ENCODE data around the gene EPO.

EPO gene

DNA sequence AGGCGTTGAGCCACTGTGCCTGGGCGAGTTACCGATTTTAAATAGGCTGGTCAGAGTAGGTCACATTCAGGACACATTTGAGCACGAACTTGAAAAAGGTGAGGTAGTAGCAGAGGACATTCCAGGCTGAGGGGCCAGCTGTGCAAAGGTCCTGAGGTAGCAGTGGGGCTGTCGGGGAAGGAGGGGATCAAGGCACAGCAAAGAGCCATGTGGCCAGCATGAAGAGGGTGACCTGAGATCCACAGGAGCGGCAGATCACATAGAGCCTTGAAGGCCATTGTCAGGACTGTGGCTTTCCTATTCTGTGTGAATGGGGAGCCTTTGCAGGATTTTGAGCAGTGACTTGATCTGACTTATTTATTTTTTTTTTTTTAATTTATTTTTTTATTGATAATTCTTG lies 19.7 kb downstream of the EPO start:
- H3K27me3 ChIP-seq (ENCODE audit: insufficient read depth, poor library complexity, severe bottlenecking), result no peaks in the 10 kb centered on the region
- TF ChIP-seq GABPA (IDR thresholded peaks at IDR 0.05; ENCODE audit: low read depth), result no peak
- no peak for TF ChIP-seq POLR2AphosphoS5 (IDR thresholded peaks at IDR 0.05; ENCODE audit: low read depth)
- TF ChIP-seq SPI1 (IDR thresholded peaks at IDR 0.05; ENCODE audit: borderline replicate concordance, low read depth), result no peak
- TF ChIP-seq, protein P1, sequence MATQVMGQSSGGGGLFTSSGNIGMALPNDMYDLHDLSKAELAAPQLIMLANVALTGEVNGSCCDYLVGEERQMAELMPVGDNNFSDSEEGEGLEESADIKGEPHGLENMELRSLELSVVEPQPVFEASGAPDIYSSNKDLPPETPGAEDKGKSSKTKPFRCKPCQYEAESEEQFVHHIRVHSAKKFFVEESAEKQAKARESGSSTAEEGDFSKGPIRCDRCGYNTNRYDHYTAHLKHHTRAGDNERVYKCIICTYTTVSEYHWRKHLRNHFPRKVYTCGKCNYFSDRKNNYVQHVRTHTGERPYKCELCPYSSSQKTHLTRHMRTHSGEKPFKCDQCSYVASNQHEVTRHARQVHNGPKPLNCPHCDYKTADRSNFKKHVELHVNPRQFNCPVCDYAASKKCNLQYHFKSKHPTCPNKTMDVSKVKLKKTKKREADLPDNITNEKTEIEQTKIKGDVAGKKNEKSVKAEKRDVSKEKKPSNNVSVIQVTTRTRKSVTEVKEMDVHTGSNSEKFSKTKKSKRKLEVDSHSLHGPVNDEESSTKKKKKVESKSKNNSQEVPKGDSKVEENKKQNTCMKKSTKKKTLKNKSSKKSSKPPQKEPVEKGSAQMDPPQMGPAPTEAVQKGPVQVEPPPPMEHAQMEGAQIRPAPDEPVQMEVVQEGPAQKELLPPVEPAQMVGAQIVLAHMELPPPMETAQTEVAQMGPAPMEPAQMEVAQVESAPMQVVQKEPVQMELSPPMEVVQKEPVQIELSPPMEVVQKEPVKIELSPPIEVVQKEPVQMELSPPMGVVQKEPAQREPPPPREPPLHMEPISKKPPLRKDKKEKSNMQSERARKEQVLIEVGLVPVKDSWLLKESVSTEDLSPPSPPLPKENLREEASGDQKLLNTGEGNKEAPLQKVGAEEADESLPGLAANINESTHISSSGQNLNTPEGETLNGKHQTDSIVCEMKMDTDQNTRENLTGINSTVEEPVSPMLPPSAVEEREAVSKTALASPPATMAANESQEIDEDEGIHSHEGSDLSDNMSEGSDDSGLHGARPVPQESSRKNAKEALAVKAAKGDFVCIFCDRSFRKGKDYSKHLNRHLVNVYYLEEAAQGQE (IDR thresholded peaks at IDR 0.05; ENCODE audit: insufficient replicate concordance, low read depth), result no peak
- TF ChIP-seq, protein P2, sequence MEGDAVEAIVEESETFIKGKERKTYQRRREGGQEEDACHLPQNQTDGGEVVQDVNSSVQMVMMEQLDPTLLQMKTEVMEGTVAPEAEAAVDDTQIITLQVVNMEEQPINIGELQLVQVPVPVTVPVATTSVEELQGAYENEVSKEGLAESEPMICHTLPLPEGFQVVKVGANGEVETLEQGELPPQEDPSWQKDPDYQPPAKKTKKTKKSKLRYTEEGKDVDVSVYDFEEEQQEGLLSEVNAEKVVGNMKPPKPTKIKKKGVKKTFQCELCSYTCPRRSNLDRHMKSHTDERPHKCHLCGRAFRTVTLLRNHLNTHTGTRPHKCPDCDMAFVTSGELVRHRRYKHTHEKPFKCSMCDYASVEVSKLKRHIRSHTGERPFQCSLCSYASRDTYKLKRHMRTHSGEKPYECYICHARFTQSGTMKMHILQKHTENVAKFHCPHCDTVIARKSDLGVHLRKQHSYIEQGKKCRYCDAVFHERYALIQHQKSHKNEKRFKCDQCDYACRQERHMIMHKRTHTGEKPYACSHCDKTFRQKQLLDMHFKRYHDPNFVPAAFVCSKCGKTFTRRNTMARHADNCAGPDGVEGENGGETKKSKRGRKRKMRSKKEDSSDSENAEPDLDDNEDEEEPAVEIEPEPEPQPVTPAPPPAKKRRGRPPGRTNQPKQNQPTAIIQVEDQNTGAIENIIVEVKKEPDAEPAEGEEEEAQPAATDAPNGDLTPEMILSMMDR (IDR thresholded peaks at IDR 0.05; ENCODE audit: insufficient read depth, low read length), result no peak

DNA sequence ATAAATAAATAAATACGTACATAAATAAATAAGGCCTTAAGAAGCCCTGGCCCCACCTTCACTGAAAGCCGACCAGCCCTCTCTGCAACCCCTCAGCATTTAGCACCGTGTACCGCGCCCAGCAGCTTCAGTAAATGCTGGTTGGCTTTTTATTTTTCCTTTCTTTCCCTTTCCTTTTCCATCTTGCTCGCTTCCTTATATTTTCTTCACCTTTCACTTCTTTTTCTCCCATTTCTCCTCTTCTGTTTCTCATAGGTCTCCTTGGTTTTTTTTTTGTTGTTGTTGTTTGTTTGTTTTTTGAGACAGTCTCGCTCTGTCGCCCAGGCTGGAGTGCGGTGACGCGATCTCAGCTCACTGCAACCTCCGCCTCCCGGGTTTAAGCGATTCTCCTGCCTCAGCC lies 24.3 kb downstream of the EPO start:
- Histone ChIP-seq H3K4me3 (replicated peaks; ENCODE audit: insufficient read depth, low read length) (no peak overlapping the region), H3K27ac (replicated peaks) (no peak overlapping the region), H3K27me3 (ENCODE audit: insufficient read depth, poor library complexity, severe bottlenecking) (no peaks in the 10 kb centered on the region)
- DNase-seq (ENCODE audit: low read depth in 1 of 2, low spot score in 1 of 2), result no peak
- no peak for TF ChIP-seq GABPA (IDR thresholded peaks at IDR 0.05; ENCODE audit: low read depth)
- TF ChIP-seq, protein P1 (IDR thresholded peaks at IDR 0.05; ENCODE audit: insufficient replicate concordance, low read depth), result no peak

More for the DNA sequence above, 19.7 kb downstream of the EPO start:
- no peak for DNase-seq (ENCODE audit: low read depth in 1 of 2, low spot score in 1 of 2)
- Histone ChIP-seq H3K27ac (replicated peaks) (no peak overlapping the region), H3K4me3 (replicated peaks; ENCODE audit: insufficient read depth, low read length) (no peak overlapping the region)

DNA sequence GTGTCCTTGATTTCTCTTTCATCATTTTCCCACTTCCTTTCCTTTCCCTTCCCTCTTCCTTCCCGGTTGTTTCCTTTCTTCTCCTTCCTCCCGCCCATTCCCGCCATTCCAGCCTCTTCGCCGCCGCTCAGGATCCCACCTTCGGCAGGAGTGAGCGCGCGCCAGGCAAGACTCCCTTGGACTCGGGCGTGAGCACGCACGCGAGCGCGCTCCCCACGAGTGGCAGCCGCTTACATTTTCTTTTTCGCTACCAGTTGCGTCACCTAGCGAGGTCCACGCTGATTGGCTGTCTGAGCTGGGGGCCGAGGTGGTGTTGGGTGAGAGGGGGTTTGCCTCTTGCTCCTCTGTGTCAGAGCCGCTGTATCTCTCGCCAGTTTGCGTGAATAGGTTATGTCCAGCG lies 24.9 kb downstream of the EPO start:
- H3K27me3 ChIP-seq (ENCODE audit: insufficient read depth, poor library complexity, severe bottlenecking), result no peaks in the 10 kb centered on the region
- no peak overlapping the region for H3K27ac ChIP-seq (replicated peaks)
- DNase-seq (ENCODE audit: low read depth in 1 of 2, low spot score in 1 of 2), result no peak
- TF ChIP-seq, protein P2 (IDR thresholded peaks at IDR 0.05; ENCODE audit: insufficient read depth, low read length), result no peak
- TF ChIP-seq GABPA (IDR thresholded peaks at IDR 0.05; ENCODE audit: low read depth), result no peak
- TF ChIP-seq POLR2AphosphoS5 (IDR thresholded peaks at IDR 0.05; ENCODE audit: low read depth), result no peak
- TF ChIP-seq, protein P1 (IDR thresholded peaks at IDR 0.05; ENCODE audit: insufficient replicate concordance, low read depth), result no peak
- TF ChIP-seq SPI1 (IDR thresholded peaks at IDR 0.05; ENCODE audit: borderline replicate concordance, low read depth), result no peak
- no peak overlapping the region for H3K4me3 ChIP-seq (replicated peaks; ENCODE audit: insufficient read depth, low read length)

DNA sequence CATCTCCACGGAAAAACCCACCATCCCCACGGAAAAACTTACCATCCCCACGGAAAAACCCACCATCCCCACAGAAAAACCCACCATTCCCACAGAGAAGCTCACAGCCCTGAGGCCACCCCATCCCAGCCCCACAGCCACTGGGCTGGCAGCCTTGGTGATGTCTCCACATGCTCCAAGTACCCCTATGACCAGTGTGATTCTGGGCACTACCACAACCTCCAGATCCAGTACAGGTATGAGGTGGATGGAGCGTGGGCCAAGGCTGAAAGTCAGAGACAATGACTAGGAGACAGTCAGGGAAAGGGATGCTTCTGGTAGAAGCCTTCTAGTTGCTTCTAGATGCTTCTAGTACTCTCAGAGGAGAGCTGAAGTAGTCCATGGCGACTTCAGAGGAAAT lies 32.7 kb downstream of the EPO start:
- Histone ChIP-seq H3K27ac (replicated peaks) (no peak overlapping the region), H3K4me3 (replicated peaks; ENCODE audit: insufficient read depth, low read length) (no peak overlapping the region), H3K27me3 (ENCODE audit: insufficient read depth, poor library complexity, severe bottlenecking) (peaks cover 5% of the 10 kb centered on the region)
- DNase-seq (ENCODE audit: low read depth in 1 of 2, low spot score in 1 of 2), result no peak
- no peak for TF ChIP-seq SPI1 (IDR thresholded peaks at IDR 0.05; ENCODE audit: borderline replicate concordance, low read depth)
- TF ChIP-seq POLR2AphosphoS5 (IDR thresholded peaks at IDR 0.05; ENCODE audit: low read depth), result no peak
- TF ChIP-seq, protein P1 (IDR thresholded peaks at IDR 0.05; ENCODE audit: insufficient replicate concordance, low read depth), result no peak
- TF ChIP-seq, protein P2 (IDR thresholded peaks at IDR 0.05; ENCODE audit: insufficient read depth, low read length), result no peak
- TF ChIP-seq GABPA (IDR thresholded peaks at IDR 0.05; ENCODE audit: low read depth), result no peak
